Heart left ventricle (tissue), 16 donors: Measurements from ENCODE around the gene HOXD8. TPM values are rescaled to one million over a fixed set of nuclear protein-coding genes. Genes with fewer than 3 reads are reported as not detected.
A peak's percentile ranks its signal among the peaks of the same experiment; 100 is the strongest.

Experiments
- ATAC-seq, 4 donors: fragments of 200-7000 bp; cut with Tn5 transposase; one replicate each; pipeline ENCODE4 v1.9.1; 2020 to 2022; ENCODE audit warnings: moderate library complexity in 4 of 4, mild to moderate bottlenecking in 3 of 4, moderate number of reproducible peaks in 1 of 4
- DNase-seq, 5 donors: peaks; one replicate each; pipeline ENCODE4 v3.0.0-alpha.2; 2020
- H3K27ac ChIP-seq, 12 donors: fragments of 200-600 bp; sonication (generic) in 4 of 12; one replicate each; pipeline versions ENCODE4 v1.5.0 to v1.8.0; 2016 to 2022; ENCODE audit warnings: mild to moderate bottlenecking in 2 of 12
- H3K27me3 ChIP-seq, 9 donors: fragments of 200-600 bp; sonication (generic) in 2 of 9; one replicate each; pipeline versions ENCODE4 v1.5.1 to v1.8.0; 2016 to 2022; ENCODE audit warnings: mild to moderate bottlenecking in 3 of 9
- H3K36me3 ChIP-seq, 9 donors: fragments of 200-600 bp; sonication (generic) in 2 of 9; one replicate each; pipeline versions ENCODE4 v1.5.0 to v1.8.0; 2018 to 2022; ENCODE audit warnings: mild to moderate bottlenecking in 2 of 9
- H3K4me1 ChIP-seq, 12 donors: fragments of 200-600 bp; sonication (generic) in 4 of 12; one replicate each; pipeline versions ENCODE4 v1.5.0 to v1.8.0; 2016 to 2022; ENCODE audit warnings: mild to moderate bottlenecking in 3 of 12
- H3K4me3 ChIP-seq, 12 donors: fragments of 200-600 bp; sonication (generic) in 4 of 12; one replicate each; pipeline versions ENCODE4 v1.5.0 to v1.8.0; 2017 to 2022; ENCODE audit warnings: mild to moderate bottlenecking in 9 of 12, moderate library complexity in 4 of 12
- H3K9me3 ChIP-seq, 12 donors: fragments of 200-600 bp; sonication (generic) in 4 of 12; one replicate each; pipeline versions ENCODE4 v1.5.0 to v1.8.0; 2016 to 2022; ENCODE audit warnings: mild to moderate bottlenecking in 1 of 12
- CTCF ChIP-seq, 12 donors: fragments of 200-600 bp; sonication (generic) in 4 of 12; IDR thresholded peaks; one replicate each; pipeline versions ENCODE4 v1.5.0 to v1.8.0; 2018 to 2022; ENCODE audit warnings: antibody characterized with exemption in 12 of 12, mild to moderate bottlenecking in 5 of 12
- POLR2A ChIP-seq, 2 donors: fragments of 450-650 bp; IDR thresholded peaks; one replicate each; pipeline ENCODE4 v1.6.1; 2017; ENCODE audit warnings: antibody characterized with exemption in 2 of 2, mild to moderate bottlenecking in 2 of 2, moderate library complexity in 2 of 2
- WGBS, 4 donors: extraction: QIAGEN DNeasy Blood & Tissue Kit in 2 of 4; methylation state at CpG; one replicate each; pipeline versions ENCODE4 v1.1.5 to v1.1.7; 2013 to 2018; 5-methylcytosine and 5-hydroxymethylcytosine counted together
- intact Hi-C, 10 donors: fragments of 100-400 bp; cut with DNase I; formaldehyde crosslinking; loops; one replicate each; pipeline versions ENCODE4 v1.11.1 to v1.14.2; 2022
- polyA plus RNA-seq, 2 donors: library from polyadenylated mRNA; stranded (reverse); fragments of 200-250 nt; gene quantifications; one replicate each; pipeline ENCODE4 v1.2.3, GENCODE V29; 2013
- total RNA-seq, 9 donors: library from RNA; depleted of rRNA in 2 of 9; stranded (reverse); fragments of >200 nt in 2 of 9; fragmentation: NEBNext Ultra II Directional in 3 of 9; extraction: Animal tissue kit (Norgen Biotek cat#: 25700) in 3 of 9; gene quantifications; one replicate each; pipeline versions ENCODE4 v1.1.0 to v1.2.4, GENCODE V29; 2016 to 2023
- donor health status: ischemic (EF 13 %, LVEDD 7.1; RV severe dilation, severe dysfunction).
- donor health status: healthy with polysubstance abuse.
- donor health status: DM: no; HTN: yes; CAD: no.
- donor health status: DM: no; HTN: no; CAD: no.
- donor health status: ischemic (EF 25% LVEDD 6.9; RV normal size, moderate dysfunction).
- donor health status: ischemic (EF 25% LVEDD 5.7; RV mildly dilated, moderate dysfunction).
- donor health status: healthy.
- donor health status: DM: yes; HTN: yes; CAD: no.
- donor health status: ischemic (EF 35%, LVEDD 5.7; RV mildly dilated, moderate dysfunction).
- donor health status: nonischemic (EF 11% LVEDD 7.7; RV severe dilation, severe dysfunction).
- donor health status: DM: yes; HTN: yes; CAD: no.
- donor health status: PGD.
- donor health status: ischemic (EF 29% LVEDD 5.4; RV normal size, mild dysfunction).
- donor health status: nonischemic (EF 23%, LVEDD 6.1; RV moderate dilation, normal function).

Gene HOXD8
- total and polyA plus RNA-seq, 11 donors: 0.21 to 1.8 (median 0.53) TPM

- Histone ChIP-seq H3K4me1 (peaks cover 0 to 32% (median 9%) of the 10 kb centered on the region in 12 donors), H3K9me3 (no peaks in the 10 kb centered on the region), H3K4me3 (peak overlapping the region; percentile 15 to 61 (median 47)), H3K27ac (peak overlapping the region in 9 of 12 donors; percentile 21 to 86 (median 71)), H3K27me3 (peaks cover 68 to 100% (median 94%) of the 10 kb centered on the region in 9 donors), H3K36me3 (no peaks in the 10 kb centered on the region)
- TF ChIP-seq POLR2A (IDR thresholded peaks at IDR 0.05): no peak
- no peak for TF ChIP-seq CTCF (IDR thresholded peaks at IDR 0.05)
- DNase-seq (peak in 1 of 5 donors; percentile 33), ATAC-seq (peak in 2 of 4 donors; percentile 17 to 55)
- intact Hi-C loops: loop anchor here (5.0 to 10.0 kb wide), 10 partner anchors 323 to 1018 kb away; no protein-coding TSS in a partner anchor
- WGBS, 4 donors: 1 to 4% (median 2%) methylated on average over 29 to 43 of the region's 43 CpGs; no CpG with 5 or more reads in 1 of the 4 donors
These were observed 275 bp downstream of the HOXD8 start for GRCh38 chr2:176129813-176130146.

- H3K27ac ChIP-seq: peak overlapping the region in 10 of 12 donors; percentile 22 to 86 (median 67)
- DNase-seq (peak in 1 of 5 donors; percentile 35), ATAC-seq (peak in 2 of 4 donors; percentile 46 to 51)
These were observed 847 bp downstream of the HOXD8 start for GRCh38 chr2:176130147-176130956.

GRCh38 chr2:176130957-176131847 lies 1.7 kb downstream of the HOXD8 start:
- Histone ChIP-seq H3K36me3 (no peaks in the 10 kb centered on the region), H3K4me3 (peak overlapping the region; percentile 15 to 61 (median 47)), H3K27me3 (peaks cover 71 to 99% (median 93%) of the 10 kb centered on the region in 9 donors), H3K27ac (peak overlapping the region in 8 of 12 donors; percentile 25 to 86 (median 72)), H3K9me3 (no peaks in the 10 kb centered on the region), H3K4me1 (peaks cover 0 to 34% (median 9%) of the 10 kb centered on the region in 12 donors)
- ATAC-seq (no peak), DNase-seq (no peak)
- WGBS, 4 donors: 10 to 13% (median 12%) methylated on average over 15 of the region's 15 CpGs
- intact Hi-C loops: loop anchor here in 2 of 10 donors (5.0 to 10.0 kb wide), 2 partner anchors 681 to 684 kb away; no protein-coding TSS in a partner anchor
- TF ChIP-seq POLR2A (IDR thresholded peaks at IDR 0.05) (no peak), CTCF (IDR thresholded peaks at IDR 0.05) (no peak)

More at GRCh38 chr2:176130147-176130956, 847 bp downstream of the HOXD8 start:
- TF ChIP-seq CTCF (IDR thresholded peaks at IDR 0.05): no peak
- TF ChIP-seq POLR2A (IDR thresholded peaks at IDR 0.05): no peak
- Histone ChIP-seq H3K4me1 (peaks cover 0 to 32% (median 9%) of the 10 kb centered on the region in 12 donors), H3K27me3 (peaks cover 68 to 100% (median 94%) of the 10 kb centered on the region in 9 donors), H3K36me3 (no peaks in the 10 kb centered on the region), H3K9me3 (no peaks in the 10 kb centered on the region), H3K4me3 (peak overlapping the region; percentile 15 to 61 (median 47))
- 1 to 3% (median 1%) methylated on average over 48 to 100 of the region's 100 CpGs for WGBS, 4 donors
- intact Hi-C loops: loop anchor here in 2 of 10 donors (5.0 to 10.0 kb wide), 2 partner anchors 682 to 684 kb away; no protein-coding TSS in a partner anchor
